HL-60/S4 treated with phorbol 12-myristate 13-acetate at 8.2 ng/mL for 4 days and 3 days (cell line): ENCODE measurements around the gene ZBTB7B.
"Not testable (repeated sequence)": the region's sequence is repeated elsewhere in the genome, so short reads cannot be mapped to it uniquely, and the experiment has no call there.

Experiments used
- in situ Hi-C: fragments of 300-500 bp; cut with MboI; formaldehyde crosslinking; loops from 2 replicates; pipeline ENCODE4 v1.15.0; 2022; ENCODE audit warnings: low sequenced_read_pairs

The ZBTB7B gene

DNA sequence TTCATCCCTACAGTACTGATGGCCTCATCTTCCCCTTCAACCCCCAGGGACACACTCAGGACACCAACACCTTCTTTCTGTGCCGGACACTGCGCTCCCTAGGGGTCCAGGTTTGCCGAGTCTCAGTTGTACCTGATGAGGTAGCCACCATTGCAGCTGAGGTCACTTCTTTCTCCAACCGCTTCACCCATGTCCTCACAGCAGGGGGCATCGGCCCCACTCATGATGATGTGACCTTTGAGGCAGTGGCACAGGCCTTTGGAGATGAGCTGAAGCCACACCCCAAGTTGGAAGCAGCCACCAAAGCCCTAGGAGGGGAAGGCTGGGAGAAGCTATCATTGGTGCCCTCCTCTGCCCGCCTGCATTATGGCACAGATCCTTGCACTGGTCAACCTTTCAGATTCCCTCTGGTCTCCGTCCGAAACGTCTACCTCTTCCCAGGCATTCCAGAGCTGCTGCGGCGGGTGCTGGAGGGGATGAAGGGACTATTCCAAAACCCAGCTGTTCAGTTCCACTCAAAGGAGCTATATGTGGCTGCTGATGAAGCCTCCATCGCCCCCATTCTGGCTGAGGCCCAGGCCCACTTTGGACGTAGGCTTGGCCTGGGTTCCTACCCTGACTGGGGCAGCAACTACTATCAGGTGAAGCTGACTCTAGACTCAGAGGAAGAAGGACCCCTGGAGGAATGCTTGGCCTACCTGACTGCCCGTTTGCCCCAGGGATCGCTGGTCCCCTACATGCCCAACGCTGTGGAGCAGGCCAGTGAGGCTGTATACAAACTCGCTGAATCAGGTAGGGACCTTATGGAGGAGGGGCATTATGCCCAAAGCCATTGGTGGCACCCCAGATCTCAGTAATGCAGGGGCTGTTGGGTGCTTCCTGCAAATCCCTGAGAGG, 14.3 kb upstream of the ZBTB7B start:
- in situ Hi-C loops: no loop called here

DNA sequence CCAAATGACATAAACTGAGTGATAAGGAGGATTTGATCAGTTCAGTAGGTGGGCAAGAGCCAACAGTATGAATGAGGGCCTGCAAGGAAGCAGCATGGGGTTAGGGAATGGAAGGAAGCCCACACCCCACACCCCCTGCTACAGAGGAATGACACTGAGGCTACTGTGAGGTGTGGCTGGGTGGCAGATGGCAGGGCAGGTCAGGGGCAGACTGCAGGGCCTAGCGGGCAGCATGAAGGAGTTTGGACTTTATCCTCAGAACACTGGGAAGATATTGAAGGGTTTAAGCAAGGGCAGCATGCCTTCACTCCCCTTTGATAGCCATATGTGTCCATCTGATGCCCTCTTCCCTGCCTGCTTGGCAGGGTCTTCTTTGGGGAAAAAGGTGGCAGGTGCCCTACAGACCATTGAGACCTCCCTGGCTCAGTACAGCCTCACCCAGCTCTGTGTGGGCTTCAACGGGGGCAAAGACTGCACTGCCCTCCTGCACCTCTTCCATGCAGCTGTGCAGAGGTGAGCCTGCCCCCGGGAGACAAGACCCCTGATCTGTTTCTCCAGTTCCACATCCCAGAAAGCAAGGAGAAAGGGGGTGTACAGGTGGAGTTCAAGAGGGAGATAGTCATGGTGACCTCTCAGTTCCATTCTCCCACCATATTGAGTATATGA, 13.3 kb upstream of the ZBTB7B start:
- in situ Hi-C loops: no loop called here

DNA sequence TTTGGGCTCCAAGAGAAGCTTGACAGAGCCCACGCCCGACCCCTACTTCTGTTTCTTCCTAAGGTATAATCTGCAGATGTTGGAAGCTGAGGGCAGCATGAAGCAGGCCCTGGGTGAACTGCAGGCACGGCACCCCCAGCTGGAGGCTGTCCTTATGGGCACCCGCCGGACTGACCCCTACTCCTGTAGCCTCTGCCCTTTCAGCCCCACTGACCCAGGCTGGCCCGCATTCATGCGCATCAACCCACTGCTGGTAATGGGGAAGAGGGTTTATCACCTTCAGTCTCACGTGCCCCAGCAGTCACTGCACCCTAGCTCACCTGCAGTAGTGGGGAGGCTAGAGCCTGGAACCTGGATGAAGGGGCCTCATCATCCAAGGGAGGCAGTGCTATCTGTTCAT, 12.3 kb upstream of the ZBTB7B start:
- in situ Hi-C loops: no loop called here

DNA sequence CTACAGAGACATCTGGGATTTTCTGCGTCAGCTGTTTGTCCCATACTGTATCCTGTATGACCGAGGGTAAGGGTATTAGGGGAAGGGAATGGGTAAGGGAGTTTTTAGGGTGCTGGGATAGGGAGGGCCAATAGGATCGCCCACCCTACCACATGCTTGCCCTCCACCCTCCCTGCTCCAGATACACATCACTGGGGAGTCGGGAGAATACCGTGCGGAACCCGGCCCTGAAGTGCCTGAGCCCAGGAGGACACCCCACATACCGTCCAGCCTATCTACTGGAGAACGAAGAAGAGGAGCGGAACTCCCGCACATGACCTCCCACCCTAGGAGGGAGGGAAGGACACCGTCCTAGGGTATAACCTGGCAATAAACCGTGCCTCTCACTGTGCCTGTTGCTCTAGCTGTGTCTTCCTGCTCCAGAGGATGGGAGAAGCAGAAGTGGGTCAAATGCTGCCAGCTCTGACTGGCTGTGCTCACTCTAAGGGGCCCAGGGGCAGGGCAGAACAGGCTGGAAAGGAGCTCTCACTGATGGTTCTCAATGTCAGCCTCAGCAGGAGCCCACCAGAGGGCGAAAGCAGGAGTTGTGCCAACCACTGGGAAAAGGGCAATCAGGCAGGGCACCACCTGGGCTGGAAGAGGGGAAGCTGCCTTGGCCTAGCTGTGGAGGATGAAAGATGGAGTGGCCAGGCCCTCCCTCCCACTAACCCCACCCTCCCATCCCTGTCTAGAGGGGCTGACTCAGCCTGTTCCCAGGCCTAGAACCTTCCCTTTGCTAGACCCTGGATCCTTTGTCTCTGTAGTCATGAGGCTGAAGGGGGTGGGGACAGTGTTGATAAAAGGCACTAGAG, 9.7 kb upstream of the ZBTB7B start:
- in situ Hi-C loops: no loop called here

DNA sequence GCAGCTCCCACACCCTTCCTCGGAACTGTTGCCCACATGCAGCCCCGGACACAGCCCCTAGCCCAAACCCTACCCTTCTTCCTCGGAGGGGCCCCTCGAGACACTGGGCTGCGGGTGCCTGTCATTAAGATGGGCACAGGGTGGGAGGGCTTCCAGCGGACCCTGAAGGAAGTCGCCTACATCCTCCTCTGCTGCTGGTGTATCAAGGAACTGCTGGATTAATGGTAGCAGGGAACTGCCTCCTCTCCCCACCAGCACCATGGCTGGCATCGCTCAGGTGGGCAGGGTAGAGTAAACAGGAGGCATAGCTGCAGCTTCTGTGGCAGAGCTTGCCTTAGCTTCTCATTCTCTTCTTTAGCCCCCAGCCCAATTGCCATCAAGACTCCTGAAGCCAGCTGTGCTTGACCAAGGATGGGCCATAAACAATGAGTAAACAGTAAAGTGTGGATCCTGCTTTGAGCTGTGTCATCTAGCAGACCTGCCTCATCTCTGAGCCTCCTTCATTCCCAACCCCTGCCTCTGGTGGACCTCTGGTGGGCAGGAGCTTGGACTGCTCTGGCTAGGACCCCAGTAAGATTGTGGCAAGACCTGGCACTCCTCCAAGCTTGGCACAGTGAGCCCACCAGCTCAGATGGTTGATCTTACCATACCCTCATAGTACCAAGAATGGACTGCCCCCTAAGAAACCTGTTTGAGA, 8.9 kb upstream of the ZBTB7B start, which contains the start of gene LENEP:
Gene LENEP, plus strand, starts transcription at position 15 of the 697 bp plus-strand sequence. Its CDS starts 22 bp downstream, at position 37.
- in situ Hi-C loops: no loop called here

DNA sequence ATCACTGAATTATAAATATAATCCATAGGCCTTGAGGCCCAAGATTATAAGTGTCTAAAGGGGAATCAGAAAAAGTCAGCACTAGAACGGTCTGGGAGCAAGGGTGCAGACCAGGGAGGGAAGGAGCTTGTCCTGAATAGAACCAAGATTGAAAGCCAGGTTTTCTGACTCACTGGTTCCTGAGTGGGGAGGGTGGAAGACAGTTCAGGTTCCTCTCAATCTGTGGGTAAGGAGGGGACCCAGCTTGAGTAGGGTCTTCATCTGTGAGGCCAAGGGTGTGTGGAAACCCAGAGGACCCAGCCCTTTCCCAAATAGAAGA, 8.4 kb upstream of the ZBTB7B start:
- in situ Hi-C loops: no loop called here

DNA sequence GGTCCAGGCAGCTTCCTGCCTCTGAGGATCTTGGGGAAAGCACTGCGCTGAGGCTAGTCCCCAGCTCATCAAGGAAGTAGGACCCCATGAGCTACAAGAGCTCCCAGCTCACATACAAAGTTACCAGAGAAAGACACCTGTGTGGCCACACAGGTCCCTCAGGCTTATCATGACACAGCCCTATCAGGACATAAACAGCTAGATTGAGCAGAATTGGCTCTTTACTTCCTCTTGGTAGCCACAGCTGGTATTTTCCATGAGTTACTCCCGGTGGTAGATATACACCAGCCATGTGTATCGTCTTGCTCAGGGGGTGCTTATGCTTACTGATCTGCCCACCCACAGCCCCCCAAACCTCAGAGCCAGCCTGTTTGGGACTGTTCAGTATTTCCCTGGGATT, 8.0 kb upstream of the ZBTB7B start:
- in situ Hi-C loops: no loop called here

DNA sequence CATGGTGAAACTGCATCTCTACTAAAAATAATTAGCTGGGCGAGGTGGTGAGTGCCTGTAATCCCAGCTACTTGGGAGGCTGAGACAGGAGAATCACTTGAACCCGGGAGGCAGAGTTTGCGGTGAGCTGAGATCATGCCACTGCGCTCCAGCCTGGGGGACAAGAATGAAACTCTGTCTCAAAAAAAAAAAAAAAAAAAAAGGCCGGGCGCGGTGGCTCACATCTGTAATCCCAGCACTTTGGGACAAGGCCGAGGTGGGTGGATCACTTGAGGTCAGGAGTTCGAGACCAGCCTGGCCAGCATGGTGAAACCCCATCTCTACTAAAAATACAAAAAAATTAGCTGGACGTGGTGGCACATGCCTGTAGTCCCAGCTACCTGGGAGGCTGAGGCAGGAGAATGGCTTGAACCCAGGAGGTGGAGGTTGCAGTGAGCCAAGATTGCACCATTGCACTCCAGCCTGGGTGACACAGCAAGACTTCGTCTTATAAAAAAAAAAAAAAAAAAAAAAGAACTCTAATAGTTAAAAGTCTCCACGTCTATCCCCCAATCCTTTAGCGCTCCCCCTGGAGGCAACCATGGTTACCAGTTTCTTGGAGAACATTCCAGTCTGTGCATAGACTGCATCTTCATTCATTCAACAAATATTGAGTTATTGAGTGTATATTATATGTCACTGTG, 7.2 kb upstream of the ZBTB7B start:
- in situ Hi-C loops: not testable (repeated sequence)

DNA sequence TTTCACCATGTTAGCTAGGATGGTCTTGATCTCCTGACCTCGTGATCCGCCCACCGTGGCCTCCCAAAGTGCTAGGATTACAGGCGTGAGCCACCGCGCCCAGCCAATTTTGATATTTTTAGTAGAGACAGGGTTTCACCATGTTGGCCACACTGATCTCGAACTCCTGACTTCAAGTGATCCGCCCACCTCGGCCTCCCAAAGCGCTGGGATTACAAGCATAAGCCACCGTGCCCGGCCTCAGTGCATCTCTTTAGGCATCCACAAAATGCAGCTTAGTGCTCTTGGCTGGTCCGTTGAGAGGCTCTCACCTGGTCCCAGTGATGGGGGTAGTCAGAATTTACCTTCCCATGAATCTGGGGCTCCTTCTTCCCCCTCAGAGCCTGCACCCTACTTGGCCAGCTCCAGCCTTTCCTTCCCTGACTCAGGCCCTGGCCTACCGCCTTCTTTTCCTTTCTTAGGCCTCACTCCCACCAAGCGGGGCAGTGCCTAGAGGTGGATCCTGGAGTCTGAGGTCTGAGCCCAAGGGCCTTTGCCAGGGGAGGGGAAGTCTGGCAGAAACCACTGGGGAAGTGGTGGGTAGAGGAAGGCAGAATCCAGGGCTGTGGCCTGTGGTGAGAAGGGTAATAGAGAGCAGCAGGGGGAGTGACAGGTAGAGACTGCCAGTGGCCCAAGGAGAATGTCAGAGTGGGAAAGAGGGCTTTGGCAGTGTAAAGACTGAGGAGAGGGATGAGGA, 5.5 kb upstream of the ZBTB7B start:
- in situ Hi-C loops: no loop called here

DNA sequence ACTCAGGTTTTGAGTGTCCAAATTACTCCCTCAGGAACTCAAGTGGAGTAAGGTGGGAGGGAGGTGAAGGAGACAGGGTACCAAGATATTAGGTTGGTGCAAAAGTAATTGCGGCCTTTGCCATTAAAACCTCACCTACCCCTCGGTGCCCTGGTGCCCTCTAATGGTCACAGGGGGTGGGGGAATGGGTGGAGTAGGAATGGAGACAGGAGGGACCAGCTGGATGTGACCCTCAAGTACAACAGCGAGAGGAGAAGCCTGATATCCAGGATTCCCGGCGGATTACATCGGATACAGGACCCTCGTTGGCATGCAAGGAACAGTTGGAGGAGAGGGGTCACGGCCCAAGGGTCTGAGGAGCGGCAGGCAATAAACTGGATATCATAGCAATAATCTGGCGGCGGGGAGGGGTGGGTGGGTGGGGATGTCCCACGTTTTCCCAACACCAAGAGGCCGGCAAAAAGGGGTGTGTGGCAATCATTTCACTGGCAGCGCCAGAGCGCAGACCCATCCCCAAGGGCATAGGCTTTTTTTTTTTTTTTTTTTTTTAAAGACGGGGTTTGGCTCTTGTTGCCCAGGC, 4.3 kb upstream of the ZBTB7B start:
- in situ Hi-C loops: no loop called here

DNA sequence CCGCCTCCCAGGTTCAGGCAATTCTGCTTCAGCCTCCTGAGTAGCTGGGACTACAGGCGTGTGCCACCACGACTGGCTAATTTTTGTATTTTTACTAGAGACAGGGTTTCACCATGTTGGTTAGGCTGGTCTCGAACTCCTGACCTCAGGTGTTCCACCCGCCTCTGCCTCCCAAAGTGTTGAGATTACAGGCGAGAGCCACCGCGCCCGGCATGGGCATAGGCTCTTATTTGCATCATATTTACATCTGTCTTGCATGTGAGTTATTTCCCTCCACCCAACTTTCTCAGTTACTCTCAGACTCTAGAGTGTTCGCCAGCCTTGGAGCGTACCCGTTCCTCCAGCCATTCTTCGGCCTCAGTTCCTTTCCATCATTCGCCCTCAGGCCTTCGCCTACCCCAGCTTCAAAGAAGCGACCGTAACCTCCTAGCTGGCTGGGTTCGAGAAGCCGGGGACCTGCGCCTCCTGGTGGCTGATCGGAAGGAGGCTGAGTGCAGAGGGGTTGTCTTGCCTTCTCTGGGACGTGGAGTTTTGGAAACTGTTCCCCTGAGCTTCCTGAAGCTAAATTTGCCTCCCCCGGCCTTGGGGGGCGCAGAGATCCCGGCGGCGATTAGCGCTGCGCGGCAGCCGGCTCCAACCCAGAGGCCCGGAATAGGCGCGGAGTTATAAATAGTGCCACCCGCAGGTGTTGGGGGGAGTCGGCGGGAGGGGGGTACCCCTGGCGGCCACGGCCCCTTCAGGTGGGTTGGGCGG, 3.6 kb upstream of the ZBTB7B start:
- in situ Hi-C loops: no loop called here

DNA sequence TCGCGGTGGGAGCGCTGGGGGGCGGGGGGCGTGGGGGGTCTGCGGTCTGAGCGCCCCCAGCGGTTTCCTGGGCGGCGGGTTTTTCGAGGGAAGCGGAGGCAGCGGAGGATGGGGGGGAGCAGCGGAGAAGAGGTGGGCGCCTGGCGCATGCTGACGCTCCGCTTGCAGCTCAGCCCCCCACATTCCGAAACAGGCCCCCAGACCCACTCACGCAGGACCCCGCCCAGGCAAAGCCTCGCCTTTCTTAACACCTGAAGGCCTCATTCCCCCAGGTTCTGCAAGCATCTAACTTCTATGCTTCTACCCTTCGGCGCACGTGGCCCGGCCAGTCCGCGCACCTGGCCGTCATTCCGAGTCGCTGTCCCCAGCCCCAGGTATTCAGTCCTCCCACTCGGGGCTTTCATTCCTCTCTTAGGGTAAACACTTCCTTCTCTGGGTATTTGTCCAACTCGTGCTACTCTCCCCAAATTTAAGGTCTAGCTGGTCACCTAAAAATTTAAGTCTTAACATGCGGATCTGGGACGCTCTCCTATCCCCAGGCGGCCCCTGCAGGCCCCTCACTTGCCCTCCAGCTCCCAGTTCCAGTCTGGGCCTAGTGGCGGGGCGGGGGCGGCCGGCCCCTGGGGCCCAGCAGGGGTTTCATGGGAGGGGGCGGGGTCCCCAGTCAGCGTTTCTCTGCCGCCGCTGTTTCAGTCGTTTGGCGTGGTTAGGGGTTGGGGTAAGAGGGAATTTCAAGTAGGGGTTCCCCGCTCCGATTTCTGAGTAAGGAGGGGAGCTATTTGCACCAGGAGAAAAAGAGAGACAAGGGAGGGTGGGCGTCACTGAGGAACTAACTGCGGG, 2.8 kb upstream of the ZBTB7B start:
- in situ Hi-C loops: no loop called here

DNA sequence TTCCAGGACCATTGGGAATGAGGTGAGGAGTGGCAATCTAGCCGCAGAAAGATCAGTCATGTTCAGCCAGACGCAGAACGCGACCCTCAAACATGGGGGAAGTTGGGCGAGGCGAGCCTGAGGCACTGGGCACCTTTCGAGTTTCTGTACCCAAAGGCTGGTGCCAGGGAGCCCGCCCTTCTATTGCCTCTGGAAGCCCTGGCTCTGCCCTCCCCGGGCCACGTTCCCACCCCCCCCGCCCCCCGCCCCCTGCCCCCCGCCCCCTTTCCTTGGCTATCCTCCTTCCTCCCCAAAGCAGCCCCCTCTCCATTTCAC, 2.2 kb upstream of the ZBTB7B start:
- in situ Hi-C loops: no loop called here

DNA sequence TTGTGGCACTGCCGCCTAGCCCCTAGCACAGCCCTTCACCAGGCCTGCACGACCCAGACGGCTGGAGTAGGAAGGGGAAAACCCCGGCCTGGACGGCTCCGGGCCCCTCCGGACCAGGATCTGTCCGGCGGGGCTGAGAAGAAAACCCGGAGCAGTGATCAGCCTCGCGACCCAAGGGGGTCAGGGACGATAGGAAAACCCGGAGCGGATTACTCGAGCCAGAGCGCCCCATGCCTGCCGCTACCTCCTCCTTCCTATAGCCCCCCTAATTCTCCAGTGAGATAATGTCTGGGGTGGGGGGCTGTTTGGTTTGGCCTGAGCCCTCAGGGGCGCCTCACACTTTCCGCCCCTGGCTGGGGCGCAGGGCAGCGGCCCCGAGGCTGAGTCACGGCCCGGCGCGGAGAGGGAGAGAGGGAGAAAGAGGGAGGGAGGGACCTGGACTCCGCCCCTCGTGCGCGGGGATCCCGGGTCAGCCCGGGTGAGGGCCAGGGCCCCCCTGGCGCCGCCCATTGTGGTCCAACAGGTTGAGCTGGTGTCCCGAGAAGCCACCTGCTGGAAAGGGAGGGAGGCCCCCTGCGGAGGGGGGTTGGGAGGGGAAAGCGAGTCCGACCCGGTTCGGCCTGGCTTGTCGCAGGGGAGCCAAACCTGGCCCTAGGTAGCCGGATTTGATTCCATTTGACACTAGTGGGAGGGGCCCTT, 1.7 kb upstream of the ZBTB7B start:
- in situ Hi-C loops: no loop called here

DNA sequence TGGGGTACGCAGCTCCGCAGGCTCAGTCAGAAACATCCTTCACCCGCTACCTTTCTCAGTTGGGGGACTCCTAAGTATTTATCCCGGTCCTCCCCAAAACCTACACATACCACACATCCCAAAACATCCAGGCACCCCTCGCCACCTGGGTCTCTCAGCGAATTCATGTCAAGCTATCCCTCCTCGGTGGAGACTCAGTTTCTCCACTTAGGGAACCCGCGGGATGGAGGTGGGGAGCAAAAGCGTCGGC, 1.3 kb upstream of the ZBTB7B start:
- in situ Hi-C loops: no loop called here

DNA sequence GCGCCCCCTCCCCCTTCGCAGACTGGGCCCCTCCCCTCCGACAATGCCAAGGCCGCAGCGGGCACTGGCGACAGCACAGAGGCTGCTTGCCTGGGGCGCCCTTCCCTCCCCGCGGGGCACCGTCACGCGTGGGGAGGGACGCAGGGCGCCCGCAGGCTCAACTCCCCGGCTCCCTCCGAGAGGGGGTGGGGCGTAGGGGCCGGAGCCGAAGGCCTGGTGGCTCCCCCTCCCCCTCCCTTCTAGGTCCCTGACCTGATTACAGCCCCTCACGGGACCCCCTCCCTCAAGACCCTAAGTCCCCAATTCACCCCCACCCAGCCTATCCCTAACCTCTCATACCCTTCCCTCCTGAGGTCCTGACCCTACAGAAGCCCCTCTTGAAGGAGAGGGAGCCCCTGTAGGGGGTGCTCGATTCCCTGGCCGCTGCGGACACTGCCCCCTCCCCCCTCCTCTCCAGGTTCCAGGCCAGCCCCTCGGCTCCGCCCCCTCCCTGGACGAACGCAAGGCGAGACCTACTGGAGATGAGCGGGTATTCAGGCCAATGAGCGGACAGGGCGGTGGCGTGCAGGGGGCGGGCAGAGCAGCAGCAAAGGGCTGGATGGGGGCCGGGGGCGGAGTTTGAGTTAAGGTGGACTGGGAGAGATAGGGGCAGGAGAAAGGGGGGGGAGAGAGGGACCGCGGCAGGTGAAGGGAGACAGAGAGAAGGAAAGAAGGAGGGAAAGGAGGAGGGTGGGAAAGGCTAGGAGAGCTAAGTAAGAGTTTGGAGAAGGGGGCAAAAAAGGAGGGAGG, 733 bp upstream of the ZBTB7B start:
- in situ Hi-C loops: no loop called here

DNA sequence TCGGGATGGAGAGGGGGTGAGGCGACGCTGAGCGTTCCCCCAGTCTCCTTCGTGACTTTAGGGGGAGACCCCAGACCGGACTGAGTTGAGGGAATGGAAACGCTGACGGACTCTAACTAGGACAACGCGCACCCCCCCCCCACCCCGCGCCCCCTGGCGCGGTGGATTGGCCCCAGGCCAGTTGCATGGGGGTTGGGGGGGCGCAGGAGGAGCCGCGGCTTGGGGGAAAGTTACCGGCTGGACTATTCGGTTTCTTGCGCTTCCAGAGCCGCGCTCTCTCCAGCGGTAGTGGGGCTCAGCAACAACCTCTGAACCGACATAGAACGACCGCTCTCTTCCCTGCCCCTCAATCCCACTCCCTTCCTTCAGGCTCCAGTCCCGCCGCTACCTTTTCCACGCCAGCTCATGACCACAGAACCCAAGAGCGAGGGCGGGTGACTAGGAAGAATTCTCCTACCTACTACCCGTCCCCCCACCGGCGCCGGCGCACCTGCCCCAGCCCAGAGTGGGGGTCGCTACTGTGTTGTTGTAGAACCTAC, 694 bp downstream of the ZBTB7B start:
- in situ Hi-C loops: no loop called here
